Measurements from ENCODE around the gene UBE2D1.

The UBE2D1 gene

DNA sequence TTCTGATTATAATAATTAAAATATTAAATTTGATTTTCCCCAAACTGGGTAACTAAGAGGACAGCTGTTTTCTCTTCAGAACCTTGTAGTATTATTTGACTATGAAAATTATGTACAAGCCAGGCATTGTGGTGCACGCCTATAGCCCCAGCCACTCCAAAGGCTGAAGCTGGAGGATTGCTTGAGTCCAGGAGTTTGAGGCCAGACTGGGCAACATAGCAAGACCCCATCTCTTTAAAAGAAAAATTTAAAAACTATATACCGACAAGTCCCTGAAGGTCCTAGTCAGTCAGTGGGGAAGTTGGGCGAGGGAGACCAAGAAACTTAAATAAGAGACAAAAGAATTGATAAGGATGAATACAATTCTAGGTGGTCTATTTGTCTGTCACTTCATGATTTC is 27.1 kb upstream of the UBE2D1 start:
- TF ChIP-seq CSDC2 (CRISPR knock-in tag; IDR thresholded peaks at IDR 0.05) (no peak), SNAI2 (CRISPR knock-in tag; IDR thresholded peaks at IDR 0.05) (no peak)
- ATAC-seq: no peak

DNA sequence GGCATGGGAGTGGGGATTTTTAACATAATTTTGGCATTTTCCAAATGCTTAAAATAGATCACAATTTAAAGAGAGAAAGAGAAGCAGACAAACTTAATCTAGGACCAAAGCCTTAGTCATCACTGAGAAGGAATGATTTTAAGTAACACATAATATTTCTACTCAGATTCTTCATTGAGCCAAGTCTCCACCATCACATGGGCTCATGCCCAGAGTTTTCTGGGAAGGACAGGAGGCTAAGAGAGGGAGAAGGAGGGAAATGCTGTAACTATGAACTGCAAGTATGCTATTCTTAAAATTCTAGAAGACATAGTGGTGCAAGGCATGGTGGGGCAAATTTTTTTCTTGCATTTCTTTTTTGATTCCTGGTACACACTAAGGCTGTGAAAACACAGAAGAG is 23.8 kb upstream of the UBE2D1 start:
- no peak for ATAC-seq
- no peak for TF ChIP-seq ZC3H10 (CRISPR knock-in tag; IDR thresholded peaks at IDR 0.05)
- TF ChIP-seq, protein P1, sequence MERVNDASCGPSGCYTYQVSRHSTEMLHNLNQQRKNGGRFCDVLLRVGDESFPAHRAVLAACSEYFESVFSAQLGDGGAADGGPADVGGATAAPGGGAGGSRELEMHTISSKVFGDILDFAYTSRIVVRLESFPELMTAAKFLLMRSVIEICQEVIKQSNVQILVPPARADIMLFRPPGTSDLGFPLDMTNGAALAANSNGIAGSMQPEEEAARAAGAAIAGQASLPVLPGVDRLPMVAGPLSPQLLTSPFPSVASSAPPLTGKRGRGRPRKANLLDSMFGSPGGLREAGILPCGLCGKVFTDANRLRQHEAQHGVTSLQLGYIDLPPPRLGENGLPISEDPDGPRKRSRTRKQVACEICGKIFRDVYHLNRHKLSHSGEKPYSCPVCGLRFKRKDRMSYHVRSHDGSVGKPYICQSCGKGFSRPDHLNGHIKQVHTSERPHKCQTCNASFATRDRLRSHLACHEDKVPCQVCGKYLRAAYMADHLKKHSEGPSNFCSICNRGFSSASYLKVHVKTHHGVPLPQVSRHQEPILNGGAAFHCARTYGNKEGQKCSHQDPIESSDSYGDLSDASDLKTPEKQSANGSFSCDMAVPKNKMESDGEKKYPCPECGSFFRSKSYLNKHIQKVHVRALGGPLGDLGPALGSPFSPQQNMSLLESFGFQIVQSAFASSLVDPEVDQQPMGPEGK (CRISPR knock-in tag; IDR thresholded peaks at IDR 0.05; ENCODE audit: borderline replicate concordance): no peak
- TF ChIP-seq PPARA (CRISPR knock-in tag; IDR thresholded peaks at IDR 0.05; ENCODE audit: borderline replicate concordance): no peak

DNA sequence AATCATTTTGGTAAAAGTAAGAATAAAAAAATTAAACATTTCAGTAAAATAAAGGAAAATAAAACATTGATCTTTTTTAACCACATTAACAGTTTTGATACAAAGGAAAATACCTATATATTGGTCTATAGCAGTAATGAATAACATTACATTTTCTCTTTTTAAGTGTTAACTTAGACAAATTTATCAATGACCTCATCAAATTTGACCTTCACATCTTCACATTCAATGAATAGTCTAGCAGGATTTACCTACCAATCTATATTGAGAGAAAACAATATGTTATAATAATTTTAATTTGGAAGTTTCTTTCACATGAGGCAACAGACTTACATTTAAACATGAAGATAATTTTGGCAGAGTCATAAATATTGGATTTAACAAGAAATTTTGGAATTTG is 17.9 kb upstream of the UBE2D1 start:
- ATAC-seq: no peak
- TF ChIP-seq, protein P2, sequence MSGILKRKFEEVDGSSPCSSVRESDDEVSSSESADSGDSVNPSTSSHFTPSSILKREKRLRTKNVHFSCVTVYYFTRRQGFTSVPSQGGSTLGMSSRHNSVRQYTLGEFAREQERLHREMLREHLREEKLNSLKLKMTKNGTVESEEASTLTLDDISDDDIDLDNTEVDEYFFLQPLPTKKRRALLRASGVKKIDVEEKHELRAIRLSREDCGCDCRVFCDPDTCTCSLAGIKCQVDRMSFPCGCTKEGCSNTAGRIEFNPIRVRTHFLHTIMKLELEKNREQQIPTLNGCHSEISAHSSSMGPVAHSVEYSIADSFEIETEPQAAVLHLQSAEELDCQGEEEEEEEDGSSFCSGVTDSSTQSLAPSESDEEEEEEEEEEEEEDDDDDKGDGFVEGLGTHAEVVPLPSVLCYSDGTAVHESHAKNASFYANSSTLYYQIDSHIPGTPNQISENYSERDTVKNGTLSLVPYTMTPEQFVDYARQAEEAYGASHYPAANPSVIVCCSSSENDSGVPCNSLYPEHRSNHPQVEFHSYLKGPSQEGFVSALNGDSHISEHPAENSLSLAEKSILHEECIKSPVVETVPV (CRISPR knock-in tag; IDR thresholded peaks at IDR 0.05): no peak
- TF ChIP-seq, protein P3, sequence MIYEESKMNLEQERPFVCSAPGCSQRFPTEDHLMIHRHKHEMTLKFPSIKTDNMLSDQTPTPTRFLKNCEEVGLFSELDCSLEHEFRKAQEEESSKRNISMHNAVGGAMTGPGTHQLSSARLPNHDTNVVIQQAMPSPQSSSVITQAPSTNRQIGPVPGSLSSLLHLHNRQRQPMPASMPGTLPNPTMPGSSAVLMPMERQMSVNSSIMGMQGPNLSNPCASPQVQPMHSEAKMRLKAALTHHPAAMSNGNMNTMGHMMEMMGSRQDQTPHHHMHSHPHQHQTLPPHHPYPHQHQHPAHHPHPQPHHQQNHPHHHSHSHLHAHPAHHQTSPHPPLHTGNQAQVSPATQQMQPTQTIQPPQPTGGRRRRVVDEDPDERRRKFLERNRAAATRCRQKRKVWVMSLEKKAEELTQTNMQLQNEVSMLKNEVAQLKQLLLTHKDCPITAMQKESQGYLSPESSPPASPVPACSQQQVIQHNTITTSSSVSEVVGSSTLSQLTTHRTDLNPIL (CRISPR knock-in tag; IDR thresholded peaks at IDR 0.05; ENCODE audit: low read depth): no peak
- TF ChIP-seq ISL1 (CRISPR knock-in tag; IDR thresholded peaks at IDR 0.05): no peak
- no peak for TF ChIP-seq ZFP3 (CRISPR knock-in tag; IDR thresholded peaks at IDR 0.05)
- TF ChIP-seq CSDC2 (CRISPR knock-in tag; IDR thresholded peaks at IDR 0.05): no peak
- TF ChIP-seq TCF4 (CRISPR knock-in tag; IDR thresholded peaks at IDR 0.05; ENCODE audit: borderline replicate concordance): no peak
- TF ChIP-seq OSR1 (CRISPR knock-in tag; IDR thresholded peaks at IDR 0.05): no peak
- no peak for TF ChIP-seq ZNF70 (CRISPR knock-in tag; IDR thresholded peaks at IDR 0.05)
- no peak for TF ChIP-seq RARB (CRISPR knock-in tag; IDR thresholded peaks at IDR 0.05)
- no peak for TF ChIP-seq BACH2 (CRISPR knock-in tag; IDR thresholded peaks at IDR 0.05; ENCODE audit: borderline replicate concordance)
- TF ChIP-seq ZFP30 (CRISPR knock-in tag; IDR thresholded peaks at IDR 0.05): no peak
- TF ChIP-seq ARNTL (CRISPR knock-in tag; IDR thresholded peaks at IDR 0.05; ENCODE audit: borderline replicate concordance, low read depth): no peak
- TF ChIP-seq GLIS3 (CRISPR knock-in tag; IDR thresholded peaks at IDR 0.05): no peak
- TF ChIP-seq, protein P4, sequence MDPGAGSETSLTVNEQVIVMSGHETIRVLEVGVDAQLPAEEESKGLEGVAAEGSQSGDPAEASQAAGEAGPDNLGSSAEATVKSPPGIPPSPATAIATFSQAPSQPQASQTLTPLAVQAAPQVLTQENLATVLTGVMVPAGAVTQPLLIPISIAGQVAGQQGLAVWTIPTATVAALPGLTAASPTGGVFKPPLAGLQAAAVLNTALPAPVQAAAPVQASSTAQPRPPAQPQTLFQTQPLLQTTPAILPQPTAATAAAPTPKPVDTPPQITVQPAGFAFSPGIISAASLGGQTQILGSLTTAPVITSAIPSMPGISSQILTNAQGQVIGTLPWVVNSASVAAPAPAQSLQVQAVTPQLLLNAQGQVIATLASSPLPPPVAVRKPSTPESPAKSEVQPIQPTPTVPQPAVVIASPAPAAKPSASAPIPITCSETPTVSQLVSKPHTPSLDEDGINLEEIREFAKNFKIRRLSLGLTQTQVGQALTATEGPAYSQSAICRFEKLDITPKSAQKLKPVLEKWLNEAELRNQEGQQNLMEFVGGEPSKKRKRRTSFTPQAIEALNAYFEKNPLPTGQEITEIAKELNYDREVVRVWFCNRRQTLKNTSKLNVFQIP (CRISPR knock-in tag; IDR thresholded peaks at IDR 0.05; ENCODE audit: borderline replicate concordance, low read depth): no peak
- TF ChIP-seq ZNF8 (CRISPR knock-in tag; IDR thresholded peaks at IDR 0.05): no peak
- TF ChIP-seq, protein P5, sequence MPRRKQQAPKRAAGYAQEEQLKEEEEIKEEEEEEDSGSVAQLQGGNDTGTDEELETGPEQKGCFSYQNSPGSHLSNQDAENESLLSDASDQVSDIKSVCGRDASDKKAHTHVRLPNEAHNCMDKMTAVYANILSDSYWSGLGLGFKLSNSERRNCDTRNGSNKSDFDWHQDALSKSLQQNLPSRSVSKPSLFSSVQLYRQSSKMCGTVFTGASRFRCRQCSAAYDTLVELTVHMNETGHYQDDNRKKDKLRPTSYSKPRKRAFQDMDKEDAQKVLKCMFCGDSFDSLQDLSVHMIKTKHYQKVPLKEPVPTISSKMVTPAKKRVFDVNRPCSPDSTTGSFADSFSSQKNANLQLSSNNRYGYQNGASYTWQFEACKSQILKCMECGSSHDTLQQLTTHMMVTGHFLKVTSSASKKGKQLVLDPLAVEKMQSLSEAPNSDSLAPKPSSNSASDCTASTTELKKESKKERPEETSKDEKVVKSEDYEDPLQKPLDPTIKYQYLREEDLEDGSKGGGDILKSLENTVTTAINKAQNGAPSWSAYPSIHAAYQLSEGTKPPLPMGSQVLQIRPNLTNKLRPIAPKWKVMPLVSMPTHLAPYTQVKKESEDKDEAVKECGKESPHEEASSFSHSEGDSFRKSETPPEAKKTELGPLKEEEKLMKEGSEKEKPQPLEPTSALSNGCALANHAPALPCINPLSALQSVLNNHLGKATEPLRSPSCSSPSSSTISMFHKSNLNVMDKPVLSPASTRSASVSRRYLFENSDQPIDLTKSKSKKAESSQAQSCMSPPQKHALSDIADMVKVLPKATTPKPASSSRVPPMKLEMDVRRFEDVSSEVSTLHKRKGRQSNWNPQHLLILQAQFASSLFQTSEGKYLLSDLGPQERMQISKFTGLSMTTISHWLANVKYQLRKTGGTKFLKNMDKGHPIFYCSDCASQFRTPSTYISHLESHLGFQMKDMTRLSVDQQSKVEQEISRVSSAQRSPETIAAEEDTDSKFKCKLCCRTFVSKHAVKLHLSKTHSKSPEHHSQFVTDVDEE (CRISPR knock-in tag; IDR thresholded peaks at IDR 0.05): no peak
- no peak for TF ChIP-seq ESRRG (CRISPR knock-in tag; IDR thresholded peaks at IDR 0.05)

DNA sequence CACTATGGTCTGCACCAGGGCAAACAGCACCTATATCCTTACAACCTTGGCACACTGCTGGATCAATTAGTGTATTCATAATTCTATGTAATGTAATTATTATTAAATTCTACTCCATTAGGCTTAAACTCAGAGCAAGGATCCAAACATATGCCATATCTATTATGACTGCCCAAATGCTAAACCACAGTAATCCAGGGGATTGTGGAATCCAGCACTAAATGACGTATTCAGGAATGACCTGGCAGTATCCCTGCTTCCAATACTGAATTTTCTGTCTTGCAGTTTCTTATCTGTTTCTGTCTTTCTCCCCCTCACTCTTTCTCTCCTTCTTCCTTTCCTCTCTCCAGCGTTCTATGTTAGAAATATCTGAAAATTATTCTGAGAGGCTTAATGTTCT is 16.5 kb upstream of the UBE2D1 start:
- no peak for ATAC-seq
- TF ChIP-seq ZFP30 (CRISPR knock-in tag; IDR thresholded peaks at IDR 0.05) (no peak), ARNTL (CRISPR knock-in tag; IDR thresholded peaks at IDR 0.05; ENCODE audit: borderline replicate concordance, low read depth) (no peak), ISL1 (CRISPR knock-in tag; IDR thresholded peaks at IDR 0.05) (no peak), TOX (CRISPR knock-in tag; IDR thresholded peaks at IDR 0.05; ENCODE audit: borderline replicate concordance) (no peak), OSR1 (CRISPR knock-in tag; IDR thresholded peaks at IDR 0.05) (no peak), ZFP3 (CRISPR knock-in tag; IDR thresholded peaks at IDR 0.05) (no peak)
- TF ChIP-seq, protein P1 (CRISPR knock-in tag; IDR thresholded peaks at IDR 0.05; ENCODE audit: borderline replicate concordance): no peak
- TF ChIP-seq, protein P4 (CRISPR knock-in tag; IDR thresholded peaks at IDR 0.05; ENCODE audit: borderline replicate concordance, low read depth): no peak
